Activated naive CD4-positive, alpha-beta T cell treated with anti-CD3 and anti-CD28 coated beads, Interleukin-2, amount 50 U/mL, for 72 hours (primary cell): ENCODE measurements around the gene ADNP2. TPM values are rescaled to one million over a fixed set of nuclear protein-coding genes. Genes with fewer than 3 reads are reported as not detected.

Experiments
- ATAC-seq, 2 donors: fragments of 150-1000 bp; cut with Tn5 transposase; 2 replicates each; pipeline ENCODE4 v1.10.0; 2021; ENCODE audit warnings: mild to moderate bottlenecking in 2 of 2, moderate library complexity in 2 of 2
- DNase-seq, 2 donors: peaks; one replicate each; pipeline ENCODE4 v3.0.0; 2021 to 2022; ENCODE audit warnings: low spot score in 2 of 2
- H3K27ac Mint-ChIP-seq, 2 donors: one replicate each; pipeline ENCODE4 v1.8.0; 2022; ENCODE audit warnings: mild to moderate bottlenecking in 2 of 2, mixed read lengths in 2 of 2
- H3K36me3 Mint-ChIP-seq, 2 donors: one replicate each; pipeline ENCODE4 v1.8.0; 2022; ENCODE audit warnings: mixed read lengths in 2 of 2
- H3K9me3 Mint-ChIP-seq, 2 donors: one replicate each; pipeline ENCODE4 v1.8.0; 2022; ENCODE audit warnings: mixed read lengths in 2 of 2
- total RNA-seq, 2 donors: library from RNA; stranded (reverse); gene quantifications; one replicate each; pipeline ENCODE4 v1.2.3, GENCODE V29; 2022

The ADNP2 gene
- total RNA-seq, 2 donors from 2014 or later: 27.6 to 37.3 TPM

DNA sequence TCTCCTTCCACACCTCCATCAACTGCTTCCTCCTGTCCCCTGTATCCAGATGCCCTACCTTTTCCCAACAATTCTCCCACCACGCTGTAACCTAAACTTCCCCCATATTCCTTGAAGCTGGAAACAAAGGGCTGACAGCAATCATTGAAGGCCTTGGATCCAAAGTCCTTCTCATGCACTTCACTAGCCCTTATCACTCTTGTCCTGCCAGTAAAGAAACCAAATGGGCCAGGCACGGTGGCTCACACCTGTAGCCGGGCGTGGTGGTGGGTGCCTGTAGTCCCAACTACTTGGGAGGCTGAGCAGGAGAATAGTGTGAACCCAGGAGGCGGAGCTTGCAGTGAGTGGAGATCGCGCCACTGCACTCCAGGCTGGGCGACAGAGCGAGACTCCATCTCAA, 11.9 kb upstream of the ADNP2 start:
- H3K9me3 Mint-ChIP-seq: peaks cover 4 to 10% of the 10 kb centered on the region in 2 donors
- ATAC-seq: no peak
- H3K27ac Mint-ChIP-seq: no peak overlapping the region
- no peak for DNase-seq
- peaks cover 0 to 4% of the 10 kb centered on the region in 2 donors for H3K36me3 Mint-ChIP-seq

DNA sequence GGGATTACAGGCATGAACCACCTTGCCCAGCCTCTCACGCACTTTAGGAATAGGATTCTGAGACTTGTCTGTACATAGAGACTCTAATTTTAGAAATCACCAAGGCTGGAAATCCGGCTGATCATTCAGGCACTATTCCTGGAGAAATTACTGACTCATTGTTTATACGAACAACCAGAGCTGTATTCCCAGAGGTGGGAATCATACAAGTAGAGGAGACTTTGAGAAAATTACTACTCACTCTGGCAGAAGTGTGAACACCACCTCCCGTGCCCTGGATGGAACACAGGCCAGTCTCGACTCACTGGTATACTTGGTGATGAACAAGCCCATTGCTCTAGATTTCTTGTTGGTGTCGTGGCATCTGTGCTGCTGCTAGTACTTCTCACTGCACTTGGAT, 5.8 kb upstream of the ADNP2 start:
- Mint-ChIP-seq H3K36me3 (peaks cover 0 to 4% of the 10 kb centered on the region in 2 donors), H3K9me3 (peaks cover 4 to 10% of the 10 kb centered on the region in 2 donors), H3K27ac (no peak overlapping the region)
- no peak for ATAC-seq
- no peak for DNase-seq

DNA sequence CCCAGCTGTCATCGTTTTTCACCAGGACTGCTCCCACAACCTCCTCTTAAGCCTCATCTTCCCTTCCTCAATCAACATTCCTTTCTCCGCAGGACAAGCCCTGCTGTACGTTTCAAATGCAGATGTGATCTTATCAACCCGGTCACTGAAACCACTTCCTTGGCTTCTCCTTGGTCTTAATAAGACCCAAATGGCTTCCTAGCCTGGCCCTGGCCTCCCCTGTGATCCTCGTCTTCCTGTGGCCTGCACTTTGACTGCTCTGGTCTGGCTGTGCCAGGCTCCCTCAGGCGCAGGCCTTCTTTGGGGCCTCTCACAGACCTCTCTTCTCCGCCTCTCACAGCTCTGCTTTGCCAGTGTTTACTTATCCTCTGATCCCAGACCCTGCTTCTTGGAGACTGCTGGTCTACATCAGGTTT, 4.7 kb upstream of the ADNP2 start:
- DNase-seq (no peak), ATAC-seq (no peak)
- Mint-ChIP-seq H3K36me3 (peaks cover 0 to 4% of the 10 kb centered on the region in 2 donors), H3K27ac (peak overlapping the region in 1 of 2 donors; percentile 9), H3K9me3 (peaks cover 4 to 10% of the 10 kb centered on the region in 2 donors)

DNA sequence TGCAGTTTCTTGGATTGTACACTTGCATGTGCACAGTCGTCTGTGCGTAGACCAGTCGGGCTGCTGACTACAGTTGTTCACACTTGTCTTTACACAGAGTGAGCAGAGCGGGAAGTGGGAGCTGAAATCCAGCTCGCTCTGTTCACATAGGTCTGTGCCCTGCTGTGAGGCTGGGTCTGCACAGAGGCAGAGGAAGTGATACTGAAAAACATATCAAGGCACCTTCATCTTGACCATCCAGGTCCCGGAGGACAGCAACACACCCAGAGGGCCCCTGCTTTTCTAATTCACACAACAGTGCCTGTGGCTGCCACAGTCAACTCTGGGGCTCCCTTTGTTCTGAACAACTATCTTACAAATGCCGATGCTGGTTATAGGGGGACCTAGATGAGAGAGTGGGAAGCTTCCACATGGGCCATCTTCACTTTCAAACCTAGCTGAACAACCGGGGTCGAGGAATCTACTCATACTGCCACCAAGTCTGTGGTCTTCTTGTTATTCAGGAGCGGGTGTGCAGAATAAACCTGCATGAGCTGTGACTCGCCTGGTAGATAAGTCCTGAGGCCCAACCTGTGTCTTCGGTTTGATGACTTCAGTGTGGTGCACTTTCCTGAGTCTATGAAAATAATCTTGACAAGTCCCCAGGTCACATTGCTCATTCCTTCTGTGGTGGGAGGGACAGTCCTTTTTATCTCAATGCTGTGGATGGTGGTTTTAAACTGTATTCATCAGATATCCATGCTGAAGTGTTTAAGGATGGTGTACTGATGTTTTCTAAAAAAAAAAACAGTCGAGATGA, 3.5 kb upstream of the ADNP2 start:
- H3K9me3 Mint-ChIP-seq: peaks cover 4 to 10% of the 10 kb centered on the region in 2 donors
- H3K36me3 Mint-ChIP-seq: peaks cover 6 to 13% of the 10 kb centered on the region in 2 donors
- H3K27ac Mint-ChIP-seq: peak overlapping the region in 1 of 2 donors; percentile 0
- ATAC-seq: peak; percentile 33 to 36
- no peak for DNase-seq

DNA sequence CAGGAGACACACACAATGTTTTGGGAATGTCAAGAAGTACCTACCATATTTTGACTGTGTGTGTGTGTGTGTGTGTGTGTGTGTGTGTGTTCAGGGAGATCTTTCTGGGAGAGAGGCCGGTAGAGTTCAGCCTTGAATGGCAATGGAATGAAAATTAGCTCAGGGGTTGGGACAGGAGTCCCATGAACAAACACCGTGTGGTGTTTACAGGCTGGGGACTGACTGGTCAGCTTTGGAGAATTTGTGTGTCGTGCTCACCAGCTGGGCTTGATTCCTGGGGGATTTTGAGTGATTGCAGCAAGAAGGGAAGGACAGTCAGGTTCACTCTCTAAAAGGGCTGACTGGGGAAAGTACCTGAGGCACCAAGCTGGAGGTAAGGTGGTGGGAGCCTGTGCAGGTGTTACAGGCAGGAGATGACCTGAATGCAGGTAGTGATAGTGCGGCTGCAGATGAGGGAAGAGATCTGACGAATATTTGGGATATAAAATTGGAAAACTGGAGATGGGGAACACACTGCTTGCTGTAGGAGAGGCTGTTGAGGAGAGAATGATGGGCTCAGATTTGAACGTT, 2.5 kb upstream of the ADNP2 start:
- H3K36me3 Mint-ChIP-seq: peaks cover 10 to 11% of the 10 kb centered on the region in 2 donors
- H3K27ac Mint-ChIP-seq: peak overlapping the region in 1 of 2 donors; percentile 0
- peaks cover 0 to 5% of the 10 kb centered on the region in 2 donors for H3K9me3 Mint-ChIP-seq
- no peak for DNase-seq
- ATAC-seq: no peak

- no peaks in the 10 kb centered on the region for H3K9me3 Mint-ChIP-seq
- no peak for ATAC-seq
- no peak for DNase-seq
- peaks cover 10 to 11% of the 10 kb centered on the region in 2 donors for H3K36me3 Mint-ChIP-seq
- H3K27ac Mint-ChIP-seq: no peak overlapping the region
Measured at GRCh38 chr18:80107426-80107825, 1.6 kb upstream of the ADNP2 start.

- DNase-seq (no peak), ATAC-seq (no peak)
- Mint-ChIP-seq H3K27ac (peak overlapping the region in 1 of 2 donors; percentile 93), H3K9me3 (no peaks in the 10 kb centered on the region), H3K36me3 (peaks cover 10 to 11% of the 10 kb centered on the region in 2 donors)
Measured at GRCh38 chr18:80108121-80108536, 933 bp upstream of the ADNP2 start.

GRCh38 chr18:80109676-80110078, 615 bp downstream of the ADNP2 start:
- no peaks in the 10 kb centered on the region for H3K9me3 Mint-ChIP-seq
- ATAC-seq: peak; percentile 17 to 23
- peak in 1 of 2 donors; percentile 44 for DNase-seq
- peak overlapping the region; percentile 30 to 93 for H3K27ac Mint-ChIP-seq
- peaks cover 10 to 11% of the 10 kb centered on the region in 2 donors for H3K36me3 Mint-ChIP-seq

GRCh38 chr18:80112624-80113248, 3.7 kb downstream of the ADNP2 start:
- Mint-ChIP-seq H3K36me3 (peaks cover 17 to 19% of the 10 kb centered on the region in 2 donors), H3K27ac (no peak overlapping the region), H3K9me3 (no peaks in the 10 kb centered on the region)
- DNase-seq: no peak
- no peak for ATAC-seq

DNA sequence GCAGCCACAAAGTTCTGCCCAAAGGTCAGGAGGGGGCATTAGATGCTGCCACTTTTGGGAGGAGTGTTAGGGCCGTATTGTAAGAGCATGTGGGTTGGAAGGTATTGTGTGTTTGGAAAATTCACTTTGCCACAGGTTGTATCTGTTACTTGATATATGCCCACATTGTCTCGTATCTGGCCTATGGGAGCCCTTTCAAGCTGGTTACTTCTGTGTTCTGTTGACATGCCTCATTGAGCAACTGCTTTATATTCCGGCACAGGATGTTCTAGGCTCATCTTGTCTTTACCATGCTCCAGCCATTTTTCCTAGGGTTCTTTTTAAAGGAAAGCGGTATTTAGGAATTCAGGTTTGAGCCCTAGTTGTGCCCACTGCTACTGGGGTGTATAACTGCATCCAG, 6.0 kb downstream of the ADNP2 start:
- Mint-ChIP-seq H3K27ac (no peak overlapping the region), H3K9me3 (no peaks in the 10 kb centered on the region), H3K36me3 (peaks cover 20 to 36% of the 10 kb centered on the region in 2 donors)
- no peak for DNase-seq
- no peak for ATAC-seq

- peaks cover 22 to 44% of the 10 kb centered on the region in 2 donors for H3K36me3 Mint-ChIP-seq
- DNase-seq: no peak
Measured at GRCh38 chr18:80119111-80119510, 10.0 kb downstream of the ADNP2 start.

DNA sequence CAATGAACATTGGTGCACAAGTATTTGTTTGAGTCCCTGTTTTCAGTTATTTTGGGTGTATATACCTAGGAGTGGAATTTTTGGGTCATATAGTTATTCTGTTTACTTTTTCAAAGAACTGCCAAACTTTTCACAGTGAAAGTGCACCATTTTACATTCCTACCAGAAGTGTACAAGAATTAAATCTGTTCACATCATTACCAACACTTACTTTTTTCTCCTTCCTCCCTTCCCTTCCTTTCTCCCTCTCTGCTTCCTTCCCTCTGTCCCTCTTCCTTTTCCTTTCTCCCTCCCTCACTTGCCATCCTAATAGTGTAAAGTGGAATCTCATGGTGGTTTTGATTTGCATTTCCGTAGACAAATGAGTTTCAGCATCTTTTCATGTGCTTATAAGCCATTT, 11.9 kb downstream of the ADNP2 start:
- DNase-seq: no peak
- H3K9me3 Mint-ChIP-seq: no peaks in the 10 kb centered on the region
- no peak overlapping the region for H3K27ac Mint-ChIP-seq
- no peak for ATAC-seq
- H3K36me3 Mint-ChIP-seq: peaks cover 22 to 49% of the 10 kb centered on the region in 2 donors

More at GRCh38 chr18:80119111-80119510, 10.0 kb downstream of the ADNP2 start:
- Mint-ChIP-seq H3K27ac (no peak overlapping the region), H3K9me3 (no peaks in the 10 kb centered on the region)
- ATAC-seq: no peak

DNA sequence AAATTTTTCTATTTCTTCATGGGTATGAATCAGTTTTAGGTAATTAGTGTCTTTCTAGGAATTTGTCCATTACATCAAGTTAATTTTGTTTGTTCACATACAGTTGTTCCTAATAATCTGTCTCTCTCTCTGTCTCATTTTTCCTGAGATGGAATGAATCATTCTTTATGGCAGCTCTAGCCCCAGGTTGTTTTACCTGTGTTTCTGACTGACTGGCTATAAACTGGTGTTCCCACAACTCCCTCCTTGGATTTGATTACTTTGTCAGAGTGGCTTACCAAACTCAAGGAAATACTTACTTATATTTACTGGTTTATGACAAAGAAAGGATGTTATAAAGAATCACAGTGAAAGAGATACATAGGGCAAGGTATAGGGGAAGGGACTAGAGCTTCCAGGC, 15.1 kb downstream of the ADNP2 start:
- Mint-ChIP-seq H3K36me3 (peaks cover 21 to 43% of the 10 kb centered on the region in 2 donors), H3K9me3 (no peaks in the 10 kb centered on the region), H3K27ac (no peak overlapping the region)
- ATAC-seq (no peak), DNase-seq (no peak)

DNA sequence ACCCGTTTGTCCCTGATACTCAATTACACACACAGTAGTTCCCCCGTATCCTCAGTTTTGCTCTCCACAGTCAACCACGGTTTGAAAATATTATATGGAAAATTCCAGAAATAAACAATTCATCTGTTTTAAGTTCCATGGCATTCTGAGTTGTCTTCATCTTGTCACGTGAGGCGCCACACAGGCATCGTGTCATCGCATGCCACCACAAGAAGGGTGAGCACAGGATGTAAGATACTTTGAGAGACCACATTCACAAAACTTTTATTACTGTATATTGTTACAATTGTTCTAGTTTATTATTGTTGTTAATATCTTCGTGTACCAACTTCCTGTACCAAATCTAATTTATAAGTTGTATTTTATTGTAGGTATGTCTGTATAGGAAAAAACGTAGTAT, 17.7 kb downstream of the ADNP2 start:
- Mint-ChIP-seq H3K9me3 (no peaks in the 10 kb centered on the region), H3K27ac (no peak overlapping the region), H3K36me3 (peaks cover 11 to 27% of the 10 kb centered on the region in 2 donors)
- DNase-seq (no peak), ATAC-seq (no peak)

DNA sequence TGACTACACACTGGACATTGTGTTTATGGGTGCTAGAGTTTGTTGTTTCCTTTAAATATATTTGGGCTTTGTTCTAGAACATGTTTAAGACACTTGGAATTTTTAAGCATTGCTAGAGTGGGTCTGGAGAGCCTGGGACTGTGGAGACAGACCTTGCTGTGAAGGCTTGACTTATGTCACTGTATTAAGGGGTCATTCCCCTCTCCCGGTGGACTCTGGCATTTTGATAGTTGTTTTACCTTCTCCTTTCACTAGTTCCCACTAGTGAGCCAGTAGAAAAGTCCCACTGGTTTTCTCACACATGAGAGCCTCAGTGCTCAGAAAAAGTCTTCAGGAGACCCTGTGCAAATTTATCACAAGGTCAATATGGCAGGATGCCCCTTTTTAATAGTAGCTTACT, 18.6 kb downstream of the ADNP2 start:
- no peak for DNase-seq
- H3K36me3 Mint-ChIP-seq: peaks cover 11 to 24% of the 10 kb centered on the region in 2 donors
- H3K9me3 Mint-ChIP-seq: no peaks in the 10 kb centered on the region
- ATAC-seq: no peak
- H3K27ac Mint-ChIP-seq: no peak overlapping the region

GRCh38 chr18:80129672-80130367, 20.8 kb downstream of the ADNP2 start:
- Mint-ChIP-seq H3K36me3 (peaks cover 13 to 26% of the 10 kb centered on the region in 2 donors), H3K9me3 (no peaks in the 10 kb centered on the region), H3K27ac (no peak overlapping the region)
- ATAC-seq (no peak), DNase-seq (no peak)

GRCh38 chr18:80130555-80130954, 21.5 kb downstream of the ADNP2 start:
- H3K27ac Mint-ChIP-seq: peak overlapping the region in 1 of 2 donors; percentile 53
- peaks cover 14 to 31% of the 10 kb centered on the region in 2 donors for H3K36me3 Mint-ChIP-seq
- DNase-seq (no peak), ATAC-seq (peak in 1 of 2 donors; percentile 44)
- H3K9me3 Mint-ChIP-seq: no peaks in the 10 kb centered on the region
